GM10248 (cell line): ENCODE measurements around the gene GPR37.
A peak's percentile ranks its signal among the peaks of the same experiment; 100 is the strongest.

Experiments
- CTCF ChIA-PET: fragments of 300-600 bp; sonication (Branson Sonifier 250); formaldehyde crosslinking; extraction: SDS; loops from one replicate; lab custom pipeline; 2021; ENCODE audit warnings: antibody characterized with exemption; lab: Yijun Ruan, JAX
- POLR2A ChIA-PET: fragments of 350-650 bp; sonication (Branson Sonifier 250); formaldehyde crosslinking; extraction: SDS; loops from one replicate; lab custom pipeline; 2020; ENCODE audit warnings: antibody characterized with exemption; lab: Yijun Ruan, JAX
- DNase-seq: peaks from one replicate; pipeline ENCODE4 v3.0.0; 2012; ENCODE audit errors: extremely low spot score
- TF ChIP-seq, protein P1 (sequence below): IDR thresholded peaks from 2 replicates; pipeline ENCODE4 v1.5.1; 2012; ENCODE audit warnings: mild to moderate bottlenecking, low read depth; ENCODE audit errors: extremely low read depth, missing control alignments, control extremely low read depth

The GPR37 gene, protein sequence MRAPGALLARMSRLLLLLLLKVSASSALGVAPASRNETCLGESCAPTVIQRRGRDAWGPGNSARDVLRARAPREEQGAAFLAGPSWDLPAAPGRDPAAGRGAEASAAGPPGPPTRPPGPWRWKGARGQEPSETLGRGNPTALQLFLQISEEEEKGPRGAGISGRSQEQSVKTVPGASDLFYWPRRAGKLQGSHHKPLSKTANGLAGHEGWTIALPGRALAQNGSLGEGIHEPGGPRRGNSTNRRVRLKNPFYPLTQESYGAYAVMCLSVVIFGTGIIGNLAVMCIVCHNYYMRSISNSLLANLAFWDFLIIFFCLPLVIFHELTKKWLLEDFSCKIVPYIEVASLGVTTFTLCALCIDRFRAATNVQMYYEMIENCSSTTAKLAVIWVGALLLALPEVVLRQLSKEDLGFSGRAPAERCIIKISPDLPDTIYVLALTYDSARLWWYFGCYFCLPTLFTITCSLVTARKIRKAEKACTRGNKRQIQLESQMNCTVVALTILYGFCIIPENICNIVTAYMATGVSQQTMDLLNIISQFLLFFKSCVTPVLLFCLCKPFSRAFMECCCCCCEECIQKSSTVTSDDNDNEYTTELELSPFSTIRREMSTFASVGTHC

DNA sequence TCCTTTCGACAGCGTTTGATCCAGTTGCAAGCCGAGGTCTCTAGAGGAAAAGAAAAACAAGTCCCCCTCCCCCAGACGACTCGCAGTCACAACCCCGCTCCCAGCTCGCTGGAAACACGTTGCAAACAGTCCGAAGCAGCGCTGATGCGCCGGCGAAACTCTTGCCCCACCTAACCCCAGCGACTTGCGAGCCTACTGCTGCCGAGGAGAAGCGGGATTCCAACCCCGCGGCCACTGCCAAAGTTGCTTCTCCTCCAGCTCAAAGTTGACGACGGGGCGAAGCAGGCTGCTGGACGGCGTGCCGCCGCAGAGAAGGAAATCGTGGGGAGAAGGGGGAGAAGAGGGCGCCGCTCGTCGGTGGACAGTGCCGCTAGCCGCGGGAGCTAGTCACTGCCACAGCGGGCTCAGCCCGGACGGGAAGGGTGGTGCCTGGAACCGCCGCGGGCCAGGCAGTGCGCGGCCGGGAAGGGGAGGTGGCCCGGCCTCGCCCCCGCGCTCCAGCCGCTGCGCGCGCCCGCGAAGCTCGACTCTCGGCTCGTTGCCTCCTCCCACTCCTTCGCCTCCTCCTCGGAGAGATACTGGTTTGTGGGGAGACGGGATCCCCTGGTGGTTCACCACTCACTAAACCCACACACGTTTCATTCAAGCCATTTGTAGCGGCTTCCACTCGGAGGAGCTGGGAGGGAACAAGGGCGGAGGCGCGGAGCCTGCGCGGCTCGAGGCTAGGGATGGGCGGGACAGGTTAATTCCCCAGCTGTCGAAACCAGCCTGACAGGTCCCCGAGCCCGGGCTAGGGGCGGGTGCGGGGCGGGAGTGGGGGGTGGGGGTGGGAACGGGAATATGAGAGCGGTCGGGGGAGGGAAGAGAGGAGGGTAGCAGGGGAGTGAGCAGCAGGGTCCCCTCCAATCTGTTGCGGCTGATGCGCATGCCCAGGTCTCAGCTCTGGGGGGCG is at the start of gene GPR37:
TSS of gene GPR37 (minus strand) at position 392 of the 952 bp plus-strand sequence. CDS start 816 bp downstream, outside the sequence.
- peak; percentile 69 for DNase-seq
- CTCF ChIA-PET: interaction anchor here (1.3 to 1.8 kb wide), 2 partner anchors 15 to 21 kb away, joined by 3 to 4 read pairs; no protein-coding TSS in a partner anchor
- TF ChIP-seq, protein P1, sequence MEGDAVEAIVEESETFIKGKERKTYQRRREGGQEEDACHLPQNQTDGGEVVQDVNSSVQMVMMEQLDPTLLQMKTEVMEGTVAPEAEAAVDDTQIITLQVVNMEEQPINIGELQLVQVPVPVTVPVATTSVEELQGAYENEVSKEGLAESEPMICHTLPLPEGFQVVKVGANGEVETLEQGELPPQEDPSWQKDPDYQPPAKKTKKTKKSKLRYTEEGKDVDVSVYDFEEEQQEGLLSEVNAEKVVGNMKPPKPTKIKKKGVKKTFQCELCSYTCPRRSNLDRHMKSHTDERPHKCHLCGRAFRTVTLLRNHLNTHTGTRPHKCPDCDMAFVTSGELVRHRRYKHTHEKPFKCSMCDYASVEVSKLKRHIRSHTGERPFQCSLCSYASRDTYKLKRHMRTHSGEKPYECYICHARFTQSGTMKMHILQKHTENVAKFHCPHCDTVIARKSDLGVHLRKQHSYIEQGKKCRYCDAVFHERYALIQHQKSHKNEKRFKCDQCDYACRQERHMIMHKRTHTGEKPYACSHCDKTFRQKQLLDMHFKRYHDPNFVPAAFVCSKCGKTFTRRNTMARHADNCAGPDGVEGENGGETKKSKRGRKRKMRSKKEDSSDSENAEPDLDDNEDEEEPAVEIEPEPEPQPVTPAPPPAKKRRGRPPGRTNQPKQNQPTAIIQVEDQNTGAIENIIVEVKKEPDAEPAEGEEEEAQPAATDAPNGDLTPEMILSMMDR: no peak
- POLR2A ChIA-PET: no interaction called here

DNA sequence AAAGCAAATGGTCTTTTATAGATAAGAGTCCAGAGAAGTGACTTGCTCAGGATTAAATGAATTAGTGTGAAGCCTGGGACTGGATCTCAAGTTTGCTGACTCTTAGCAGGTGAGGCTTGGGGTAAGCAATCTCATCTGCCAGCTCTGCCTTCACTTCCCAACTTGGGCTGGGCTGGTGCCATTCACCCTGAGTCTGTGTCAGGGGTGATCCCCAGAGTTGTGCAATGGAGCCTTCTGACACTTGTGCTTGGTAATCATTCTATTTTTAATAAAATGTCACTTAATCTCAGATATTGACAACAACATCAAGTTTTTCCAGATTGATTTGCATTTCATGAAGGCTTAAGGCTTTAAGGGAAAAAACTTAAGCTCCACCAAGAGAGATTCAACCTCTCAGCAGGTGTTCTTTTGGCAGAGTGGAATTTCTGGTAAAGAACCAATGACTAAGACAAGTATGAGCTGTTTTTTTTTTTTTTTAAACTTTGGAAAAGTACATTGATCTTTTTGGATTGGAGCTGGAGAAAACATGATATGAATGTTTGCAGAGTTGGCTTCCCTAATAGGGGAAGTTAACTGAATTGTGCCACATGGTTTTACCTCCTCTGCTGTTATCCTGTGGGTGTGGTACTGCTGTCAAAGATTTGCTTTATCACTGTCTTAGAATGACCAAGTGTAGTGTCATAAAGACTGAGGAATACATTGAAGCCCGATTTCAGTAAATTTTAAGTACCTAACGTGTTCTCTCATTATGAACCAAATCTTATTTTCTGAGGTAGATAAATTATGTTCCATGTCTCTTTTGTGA is 48.6 kb upstream of the GPR37 start:
- TF ChIP-seq, protein P1: no peak
- no peak for DNase-seq
- ChIA-PET CTCF (interaction anchor here (0.9 to 1.6 kb wide), 2 partner anchors 11 to 29 kb away, joined by 3 to 4 read pairs; no protein-coding TSS in a partner anchor), POLR2A (no interaction called here)

DNA sequence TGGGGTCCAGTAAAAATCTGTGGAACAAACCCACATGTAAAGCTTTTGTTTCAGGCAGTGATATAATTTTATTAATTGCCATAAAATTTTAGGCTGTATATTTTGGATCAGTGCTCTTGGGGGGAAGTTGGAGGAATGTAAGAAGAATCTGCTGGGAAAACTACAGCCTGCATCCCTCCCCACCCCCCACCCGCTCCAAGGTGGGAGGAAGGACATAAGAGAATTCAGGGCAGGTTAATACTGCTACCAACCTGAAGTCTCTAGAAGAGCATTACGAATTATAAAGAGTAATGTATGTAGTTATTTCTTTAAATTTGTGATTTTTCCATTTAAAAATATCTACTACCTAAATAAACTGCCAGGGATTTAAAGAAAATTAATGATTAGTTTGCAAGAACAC is 47.2 kb upstream of the GPR37 start:
- TF ChIP-seq, protein P1: no peak
- POLR2A ChIA-PET: no interaction called here
- DNase-seq: no peak
- CTCF ChIA-PET: no interaction called here

DNA sequence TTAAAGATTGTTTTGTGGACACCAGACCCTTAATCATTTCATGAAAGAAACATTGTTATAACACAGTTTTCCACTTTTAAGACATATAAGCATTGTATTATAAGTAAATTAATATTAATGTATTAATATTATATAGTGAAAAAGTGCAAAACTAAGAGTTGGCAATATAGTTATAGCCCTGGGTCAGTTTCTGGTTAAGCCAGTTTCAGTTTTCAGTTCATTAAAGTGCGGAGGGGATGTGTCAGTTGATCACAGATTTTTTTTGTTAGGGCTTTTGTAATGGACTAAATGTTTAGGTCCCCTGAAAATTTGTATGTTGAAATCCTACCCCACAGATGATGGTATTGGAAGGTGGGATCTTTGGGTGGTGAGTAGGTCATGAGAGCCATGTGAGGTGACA is 45.7 kb upstream of the GPR37 start:
- CTCF ChIA-PET: no interaction called here
- POLR2A ChIA-PET: no interaction called here
- DNase-seq: no peak
- TF ChIP-seq, protein P1: no peak

DNA sequence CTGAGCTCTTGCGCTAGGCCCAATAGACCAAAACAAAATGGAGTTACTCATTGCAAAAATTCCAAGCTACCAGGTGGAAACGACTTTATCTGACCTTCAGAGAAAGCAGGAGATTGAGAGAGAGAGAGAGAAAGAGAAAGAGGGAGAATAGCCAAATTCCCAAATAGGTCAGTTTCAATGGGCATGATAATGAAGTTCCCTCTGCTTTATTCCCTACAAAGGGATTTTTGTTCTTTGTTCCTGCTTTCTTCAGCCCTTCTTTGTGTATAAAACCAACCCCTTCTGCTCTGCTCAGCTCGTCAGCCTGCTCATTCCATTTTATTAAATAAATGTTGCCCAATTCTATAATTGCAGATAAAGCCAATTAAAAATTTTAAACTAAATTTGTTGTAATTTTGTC is 45.0 kb upstream of the GPR37 start:
- DNase-seq: no peak
- TF ChIP-seq, protein P1: no peak
- CTCF ChIA-PET: interaction anchor here (1.2 to 1.5 kb wide), 2 partner anchors 9 to 17 kb away, joined by 3 to 4 read pairs; no protein-coding TSS in a partner anchor
- POLR2A ChIA-PET: no interaction called here
